ENCODE data around the gene PCARE.

PCARE gene
- long read RNA-seq: 0 reads

- no peak for TF ChIP-seq CTCF (IDR thresholded peaks at IDR 0.05; ENCODE audit: insufficient read depth, low read length)
- TF ChIP-seq POLR2AphosphoS5 (IDR thresholded peaks at IDR 0.05; ENCODE audit: low read depth): no peak
- TF ChIP-seq SPI1 (IDR thresholded peaks at IDR 0.05; ENCODE audit: borderline replicate concordance, low read depth): no peak
- TF ChIP-seq GABPA (IDR thresholded peaks at IDR 0.05; ENCODE audit: low read depth): no peak
- TF ChIP-seq, protein P1, sequence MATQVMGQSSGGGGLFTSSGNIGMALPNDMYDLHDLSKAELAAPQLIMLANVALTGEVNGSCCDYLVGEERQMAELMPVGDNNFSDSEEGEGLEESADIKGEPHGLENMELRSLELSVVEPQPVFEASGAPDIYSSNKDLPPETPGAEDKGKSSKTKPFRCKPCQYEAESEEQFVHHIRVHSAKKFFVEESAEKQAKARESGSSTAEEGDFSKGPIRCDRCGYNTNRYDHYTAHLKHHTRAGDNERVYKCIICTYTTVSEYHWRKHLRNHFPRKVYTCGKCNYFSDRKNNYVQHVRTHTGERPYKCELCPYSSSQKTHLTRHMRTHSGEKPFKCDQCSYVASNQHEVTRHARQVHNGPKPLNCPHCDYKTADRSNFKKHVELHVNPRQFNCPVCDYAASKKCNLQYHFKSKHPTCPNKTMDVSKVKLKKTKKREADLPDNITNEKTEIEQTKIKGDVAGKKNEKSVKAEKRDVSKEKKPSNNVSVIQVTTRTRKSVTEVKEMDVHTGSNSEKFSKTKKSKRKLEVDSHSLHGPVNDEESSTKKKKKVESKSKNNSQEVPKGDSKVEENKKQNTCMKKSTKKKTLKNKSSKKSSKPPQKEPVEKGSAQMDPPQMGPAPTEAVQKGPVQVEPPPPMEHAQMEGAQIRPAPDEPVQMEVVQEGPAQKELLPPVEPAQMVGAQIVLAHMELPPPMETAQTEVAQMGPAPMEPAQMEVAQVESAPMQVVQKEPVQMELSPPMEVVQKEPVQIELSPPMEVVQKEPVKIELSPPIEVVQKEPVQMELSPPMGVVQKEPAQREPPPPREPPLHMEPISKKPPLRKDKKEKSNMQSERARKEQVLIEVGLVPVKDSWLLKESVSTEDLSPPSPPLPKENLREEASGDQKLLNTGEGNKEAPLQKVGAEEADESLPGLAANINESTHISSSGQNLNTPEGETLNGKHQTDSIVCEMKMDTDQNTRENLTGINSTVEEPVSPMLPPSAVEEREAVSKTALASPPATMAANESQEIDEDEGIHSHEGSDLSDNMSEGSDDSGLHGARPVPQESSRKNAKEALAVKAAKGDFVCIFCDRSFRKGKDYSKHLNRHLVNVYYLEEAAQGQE (IDR thresholded peaks at IDR 0.05; ENCODE audit: insufficient replicate concordance, low read depth): no peak
- Histone ChIP-seq H3K4me3 (replicated peaks; ENCODE audit: insufficient read depth, low read length) (no peak within 1 kb of the TSS), H3K27ac (replicated peaks) (no peak within 1 kb of the TSS), H3K27me3 (ENCODE audit: insufficient read depth, poor library complexity, severe bottlenecking) (no peaks in the 10 kb centered on the region)
- no peak for DNase-seq (ENCODE audit: low read depth in 1 of 2, low spot score in 1 of 2)
Observed at GRCh38 chr2:29074411-29074810, at the start of gene PCARE. PCARE (minus strand) TSS chr2:29074523; CDS start chr2:29074261, 262 bp downstream.

DNA sequence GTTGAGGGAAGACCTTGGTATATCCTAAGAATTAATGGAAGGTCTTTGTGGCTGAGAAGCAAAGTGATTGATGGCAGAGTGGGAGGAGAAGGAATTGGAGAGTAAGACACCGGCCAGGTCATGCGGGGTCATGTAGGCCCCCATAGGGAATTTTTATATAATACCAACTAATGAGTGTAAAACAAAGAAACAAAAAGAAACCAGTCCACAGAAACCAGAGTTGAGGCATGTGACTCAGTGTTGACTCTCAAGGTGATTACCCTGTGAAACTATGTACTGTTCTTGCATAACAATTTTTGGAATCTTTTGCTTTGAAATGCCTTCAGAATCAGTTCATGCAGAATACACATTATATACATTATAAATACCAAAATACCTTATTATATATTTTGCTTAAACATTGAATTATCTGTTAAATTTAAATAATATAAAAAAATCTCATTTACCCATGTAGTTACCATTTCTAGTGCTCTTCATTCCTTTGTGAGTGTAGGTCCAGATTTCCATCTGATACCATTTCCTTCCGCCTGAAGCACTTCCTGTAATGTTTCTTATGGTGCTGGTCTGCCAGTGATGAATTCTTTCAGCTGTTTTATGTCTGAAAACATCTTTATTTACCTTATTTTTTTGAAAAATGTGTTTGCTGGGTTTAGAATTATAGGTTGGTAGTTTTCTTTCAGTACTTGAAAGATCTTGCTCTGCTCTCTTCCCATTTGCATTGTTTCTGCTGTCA is 49.5 kb upstream of the PCARE start:
- Histone ChIP-seq H3K27me3 (ENCODE audit: insufficient read depth, poor library complexity, severe bottlenecking) (peaks cover 14% of the 10 kb centered on the region), H3K27ac (replicated peaks) (no peak overlapping the region), H3K4me3 (replicated peaks; ENCODE audit: insufficient read depth, low read length) (no peak overlapping the region)
- DNase-seq (ENCODE audit: low read depth in 1 of 2, low spot score in 1 of 2): no peak
- TF ChIP-seq GABPA (IDR thresholded peaks at IDR 0.05; ENCODE audit: low read depth): no peak
- TF ChIP-seq SPI1 (IDR thresholded peaks at IDR 0.05; ENCODE audit: borderline replicate concordance, low read depth): no peak
- TF ChIP-seq, protein P1 (IDR thresholded peaks at IDR 0.05; ENCODE audit: insufficient replicate concordance, low read depth): no peak
- no peak for TF ChIP-seq POLR2AphosphoS5 (IDR thresholded peaks at IDR 0.05; ENCODE audit: low read depth)
- no peak for TF ChIP-seq CTCF (IDR thresholded peaks at IDR 0.05; ENCODE audit: insufficient read depth, low read length)

- H3K27me3 ChIP-seq (ENCODE audit: insufficient read depth, poor library complexity, severe bottlenecking): peaks cover 36% of the 10 kb centered on the region
Observed at GRCh38 chr2:29120846-29121245, 46.5 kb upstream of the PCARE start.

More at GRCh38 chr2:29120846-29121245, 46.5 kb upstream of the PCARE start:
- H3K4me3 ChIP-seq (replicated peaks; ENCODE audit: insufficient read depth, low read length): no peak overlapping the region
- H3K27ac ChIP-seq (replicated peaks): no peak overlapping the region
- no peak for DNase-seq (ENCODE audit: low read depth in 1 of 2, low spot score in 1 of 2)
- TF ChIP-seq CTCF (IDR thresholded peaks at IDR 0.05; ENCODE audit: insufficient read depth, low read length): no peak
- no peak for TF ChIP-seq SPI1 (IDR thresholded peaks at IDR 0.05; ENCODE audit: borderline replicate concordance, low read depth)
- TF ChIP-seq GABPA (IDR thresholded peaks at IDR 0.05; ENCODE audit: low read depth): no peak
- no peak for TF ChIP-seq POLR2AphosphoS5 (IDR thresholded peaks at IDR 0.05; ENCODE audit: low read depth)
- TF ChIP-seq, protein P1 (IDR thresholded peaks at IDR 0.05; ENCODE audit: insufficient replicate concordance, low read depth): no peak

Measured in HL-60 (cell line).